GM18502 (cell line): ENCODE data around the gene OR51G2.
"Not testable (repeated sequence)": the region's sequence is repeated elsewhere in the genome, so short reads cannot be mapped to it uniquely, and the experiment has no call there.

ENCODE experiments used
- ATAC-seq: cut with Tn5 transposase; IDR thresholded peaks from one replicate; pipeline ENCODE4 v1.9.1; 2021; ENCODE audit warnings: mild to moderate bottlenecking; ENCODE audit not compliant: unreplicated experiment, poor library complexity

Gene OR51G2, protein sequence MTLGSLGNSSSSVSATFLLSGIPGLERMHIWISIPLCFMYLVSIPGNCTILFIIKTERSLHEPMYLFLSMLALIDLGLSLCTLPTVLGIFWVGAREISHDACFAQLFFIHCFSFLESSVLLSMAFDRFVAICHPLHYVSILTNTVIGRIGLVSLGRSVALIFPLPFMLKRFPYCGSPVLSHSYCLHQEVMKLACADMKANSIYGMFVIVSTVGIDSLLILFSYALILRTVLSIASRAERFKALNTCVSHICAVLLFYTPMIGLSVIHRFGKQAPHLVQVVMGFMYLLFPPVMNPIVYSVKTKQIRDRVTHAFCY

GRCh38 chr11:4919250-4919649 lies at the start of gene OR51G2:
Gene OR51G2 (minus strand): TSS chr11:4919350. CDS start chr11:4915663, 3,687 bp downstream.
- ATAC-seq: no peak

DNA sequence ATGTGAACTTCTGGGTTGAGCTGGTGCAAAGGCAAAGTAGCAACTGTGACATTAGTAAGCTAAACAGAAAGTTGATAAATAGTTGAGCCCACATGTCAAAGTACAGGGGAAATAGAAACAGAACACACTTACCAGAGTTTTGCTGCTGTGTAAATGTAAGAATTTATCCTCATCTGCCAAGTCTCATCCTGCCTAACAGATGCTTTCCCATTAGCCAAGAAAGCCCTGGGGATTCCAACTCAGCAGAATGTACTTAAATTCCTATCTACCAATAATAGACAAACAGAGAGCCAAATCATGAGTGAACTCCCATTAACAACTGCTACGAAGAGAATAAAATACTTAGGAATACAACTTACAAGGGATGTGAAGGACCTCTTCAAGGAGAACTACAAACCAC lies 43.7 kb upstream of the OR51G2 start:
- ATAC-seq: no peak

DNA sequence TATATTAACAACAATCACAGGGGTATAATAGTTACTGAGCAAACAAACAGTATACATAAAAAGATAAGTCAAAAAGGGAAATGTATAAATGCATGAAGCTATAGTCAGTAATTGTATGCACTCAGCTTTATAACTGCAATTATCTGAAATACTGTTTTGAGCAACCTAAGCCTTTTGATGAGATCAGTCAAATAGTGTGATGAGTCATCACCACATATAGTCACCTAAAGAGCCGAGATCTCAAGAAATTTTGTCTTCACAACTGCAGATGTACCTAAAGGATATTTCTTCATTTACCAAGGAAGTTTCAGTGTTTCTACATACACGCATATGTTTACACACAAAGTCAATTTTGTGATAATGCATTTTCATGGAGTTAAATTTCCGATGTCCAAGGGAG lies 41.7 kb upstream of the OR51G2 start:
- no peak for ATAC-seq

- ATAC-seq: no peak
Measured at GRCh38 chr11:4957396-4957795, 38.2 kb upstream of the OR51G2 start.

DNA sequence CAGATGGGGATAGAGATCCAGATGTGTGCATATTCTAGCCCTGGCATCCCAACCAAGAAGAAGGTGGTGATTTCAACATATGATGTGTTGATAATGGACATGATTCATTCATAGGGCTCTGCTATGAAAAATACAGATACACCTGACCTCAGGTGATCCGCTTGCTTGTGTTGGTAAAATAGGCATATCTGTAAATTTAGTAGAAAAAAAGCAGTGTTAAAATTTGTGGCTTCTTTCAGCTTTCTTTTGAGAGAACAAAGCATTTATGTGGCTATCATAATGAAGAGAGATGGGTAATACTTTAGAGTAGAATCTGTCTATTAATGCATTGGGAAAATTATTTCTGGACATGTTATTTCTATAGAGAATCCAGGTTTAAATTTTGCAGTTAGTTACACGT lies 36.5 kb upstream of the OR51G2 start, which contains the start of gene OR51A2:
Gene OR51A2 (minus strand): TSS at position 101 of the 400 bp plus-strand sequence. CDS start 0 bp downstream, at position 101.
- ATAC-seq: not testable (repeated sequence)

GRCh38 chr11:4947505-4947904 lies 28.4 kb upstream of the OR51G2 start, which contains the start of gene OR51A4:
Gene OR51A4 (minus strand): TSS chr11:4947605. CDS start chr11:4947100, 505 bp downstream.
- no peak for ATAC-seq

DNA sequence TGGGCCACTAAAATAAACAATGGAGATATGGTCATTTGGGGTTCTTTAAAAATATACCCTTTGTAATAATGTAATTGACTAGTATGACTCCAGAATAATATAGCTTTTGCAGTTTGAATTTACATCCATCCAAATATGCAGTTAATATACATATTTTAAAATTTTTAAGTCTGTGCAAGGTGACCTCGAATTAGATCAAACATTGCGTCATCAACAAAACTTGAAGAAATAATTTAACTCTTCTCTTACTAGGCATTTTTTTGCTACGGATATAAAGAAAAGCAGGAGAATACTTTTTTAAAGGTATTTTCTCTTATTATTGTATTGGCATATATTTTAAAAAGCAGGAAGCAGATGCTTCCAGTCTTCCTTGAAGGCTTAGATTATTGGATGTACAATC lies 17.6 kb upstream of the OR51G2 start:
- ATAC-seq: no peak

- ATAC-seq: no peak
Measured at GRCh38 chr11:4932751-4933150, 13.6 kb upstream of the OR51G2 start.

- ATAC-seq: no peak
Measured at GRCh38 chr11:4926608-4927007, 7.5 kb upstream of the OR51G2 start.

- ATAC-seq: no peak
Measured at GRCh38 chr11:4924239-4924638, 5.1 kb upstream of the OR51G2 start, which contains the start of gene OR51G1. Gene OR51G1 (minus strand): TSS chr11:4924339. CDS start chr11:4924339, 0 bp downstream.

- ATAC-seq: no peak
Measured at GRCh38 chr11:4922304-4922703, 3.2 kb upstream of the OR51G2 start.

GRCh38 chr11:4921796-4922195 lies 2.6 kb upstream of the OR51G2 start:
- no peak for ATAC-seq

DNA sequence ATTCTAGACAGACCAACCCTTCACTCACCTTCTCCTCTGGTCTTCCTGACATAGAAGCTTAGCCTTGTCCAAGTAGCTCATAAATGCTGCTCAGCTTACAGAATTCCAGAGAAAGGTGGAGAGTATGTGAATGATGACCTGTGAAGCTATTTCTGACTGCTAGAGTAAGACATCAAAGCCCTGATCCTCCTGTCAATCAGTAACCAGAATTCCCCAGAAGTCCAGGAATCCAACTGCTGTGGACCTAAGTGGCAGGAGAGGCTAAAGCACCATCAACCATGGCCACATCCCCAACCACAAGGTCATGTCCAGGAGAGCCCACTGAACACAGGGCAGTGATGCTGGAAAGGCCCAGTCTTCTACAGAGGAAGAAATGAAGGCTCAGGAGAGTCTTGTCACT lies 2.6 kb downstream of the OR51G2 start:
- no peak for ATAC-seq

- ATAC-seq: no peak
Measured at GRCh38 chr11:4903484-4903883, 15.7 kb downstream of the OR51G2 start, which contains the start of gene OR51A7. Gene OR51A7 (plus strand): TSS chr11:4903783. CDS start chr11:4907370, 3,587 bp downstream.

GRCh38 chr11:4891996-4892640 lies 27.0 kb downstream of the OR51G2 start:
- no peak for ATAC-seq

DNA sequence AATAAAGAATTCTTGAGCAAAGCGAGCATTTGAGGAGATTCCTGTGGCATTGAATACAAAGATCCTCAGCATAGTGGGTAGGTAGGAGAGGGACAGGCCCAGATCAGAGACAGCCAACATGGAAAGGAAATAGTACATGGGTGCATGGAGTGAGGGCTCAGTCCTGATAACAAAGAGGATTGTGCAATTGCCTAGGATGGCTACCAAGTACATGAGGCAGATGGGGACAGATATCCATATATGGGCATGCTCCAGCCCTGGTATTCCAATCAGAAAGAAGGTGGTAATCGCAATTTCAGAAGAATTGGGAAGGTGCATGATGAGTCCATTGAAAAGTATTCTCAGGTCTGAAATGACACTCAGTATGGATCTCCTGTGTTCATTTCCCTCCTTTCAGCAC lies 28.9 kb downstream of the OR51G2 start:
- no peak for ATAC-seq

DNA sequence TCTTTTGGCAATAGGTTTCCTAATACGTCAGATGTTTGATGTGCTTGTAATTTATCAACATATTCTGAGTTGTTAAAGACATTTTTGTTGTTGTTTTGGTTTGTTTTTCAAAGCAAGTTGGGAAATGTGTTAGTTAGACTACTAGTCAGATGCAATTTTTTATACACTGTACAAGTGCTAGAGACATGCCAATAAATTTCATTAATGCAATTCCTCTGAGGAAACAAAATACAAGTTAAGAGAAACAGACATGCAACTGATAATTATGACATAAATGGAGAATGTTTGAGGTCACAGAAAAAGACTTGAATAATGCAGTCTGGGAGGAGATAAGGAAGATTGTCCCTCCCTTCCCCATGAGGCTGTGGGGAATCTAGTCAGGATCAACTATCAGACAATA lies 31.6 kb downstream of the OR51G2 start:
- no peak for ATAC-seq

GRCh38 chr11:4886186-4886585 lies 33.0 kb downstream of the OR51G2 start:
- no peak for ATAC-seq

DNA sequence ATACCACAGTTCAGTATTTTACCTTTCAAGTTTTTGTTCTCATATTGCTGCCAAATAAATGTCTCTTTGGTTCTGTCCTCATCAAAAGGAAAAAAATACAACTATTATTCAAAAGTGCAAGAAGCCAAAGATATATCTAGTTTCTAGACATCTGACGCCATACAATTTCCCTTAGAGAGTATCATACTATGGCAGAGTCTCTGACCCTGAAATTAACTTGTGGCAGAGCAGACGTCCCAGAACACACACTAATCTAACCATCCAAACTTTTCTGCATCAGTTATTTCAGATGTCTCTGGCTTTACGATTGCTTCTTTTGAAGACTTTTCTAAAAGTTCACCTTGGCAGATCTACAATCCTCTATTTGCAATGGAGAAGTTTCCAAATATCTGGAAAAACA lies 34.8 kb downstream of the OR51G2 start:
- ATAC-seq: no peak

DNA sequence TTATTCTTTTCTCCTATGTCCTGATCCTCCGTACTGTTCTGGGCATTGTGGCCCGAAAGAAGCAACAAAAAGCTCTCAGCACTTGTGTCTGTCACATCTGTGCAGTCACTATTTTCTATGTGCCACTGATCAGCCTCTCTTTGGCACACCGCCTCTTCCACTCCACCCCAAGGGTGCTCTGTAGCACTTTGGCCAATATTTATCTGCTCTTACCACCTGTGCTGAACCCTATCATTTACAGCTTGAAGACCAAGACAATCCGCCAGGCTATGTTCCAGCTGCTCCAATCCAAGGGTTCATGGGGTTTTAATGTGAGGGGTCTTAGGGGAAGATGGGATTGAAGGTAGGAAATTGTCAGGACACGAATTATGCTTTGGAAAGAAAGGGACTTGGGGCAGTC lies 36.6 kb downstream of the OR51G2 start:
- ATAC-seq: no peak

DNA sequence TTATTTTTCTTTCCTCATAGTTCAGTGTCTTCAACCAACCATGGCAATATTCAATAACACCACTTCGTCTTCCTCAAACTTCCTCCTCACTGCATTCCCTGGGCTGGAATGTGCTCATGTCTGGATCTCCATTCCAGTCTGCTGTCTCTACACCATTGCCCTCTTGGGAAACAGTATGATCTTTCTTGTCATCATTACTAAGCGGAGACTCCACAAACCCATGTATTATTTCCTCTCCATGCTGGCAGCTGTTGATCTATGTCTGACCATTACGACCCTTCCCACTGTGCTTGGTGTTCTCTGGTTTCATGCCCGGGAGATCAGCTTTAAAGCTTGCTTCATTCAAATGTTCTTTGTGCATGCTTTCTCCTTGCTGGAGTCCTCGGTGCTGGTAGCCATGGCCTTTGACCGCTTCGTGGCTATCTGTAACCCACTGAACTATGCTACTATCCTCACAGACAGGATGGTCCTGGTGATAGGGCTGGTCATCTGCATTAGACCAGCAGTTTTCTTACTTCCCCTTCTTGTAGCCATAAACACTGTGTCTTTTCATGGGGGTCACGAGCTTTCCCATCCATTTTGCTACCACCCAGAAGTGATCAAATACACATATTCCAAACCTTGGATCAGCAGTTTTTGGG lies 37.2 kb downstream of the OR51G2 start, which contains the start of gene OR51T1:
Gene OR51T1 (plus strand): TSS at position 41 of the 641 bp plus-strand sequence. CDS start 0 bp downstream, at position 41.
- no peak for ATAC-seq
